Smooth muscle cell (in vitro differentiated cells): Measurements from ENCODE around the gene MAEA. TPM values are rescaled to one million over a fixed set of nuclear protein-coding genes. Genes with fewer than 3 reads are reported as not detected.

Experiments used
- DNase-seq: peaks from one replicate; lab custom pipeline; 2025; ENCODE audit not compliant: unreplicated experiment; lab: John Stamatoyannopoulos, UW
- H2AFZ ChIP-seq: fragments of 200-600 bp; sonication (generic); 2 replicates; pipeline ENCODE4 v1.6.0; 2016; ENCODE audit warnings: antibody characterized with exemption, low read depth, mild to moderate bottlenecking
- H3F3A ChIP-seq: fragments of 200-600 bp; sonication (generic); 2 replicates; pipeline ENCODE4 v1.6.0; 2017; ENCODE audit warnings: antibody characterized with exemption, low read depth
- H3K27ac ChIP-seq: fragments of 200-600 bp; sonication (generic); 2 replicates; pipeline ENCODE4 v1.5.1; 2016; ENCODE audit warnings: low read depth, mild to moderate bottlenecking
- H3K27me3 ChIP-seq: fragments of 200-600 bp; sonication (generic); 2 replicates; pipeline ENCODE4 v1.6.1; 2016; ENCODE audit warnings: low read depth, mild to moderate bottlenecking
- H3K36me3 ChIP-seq: fragments of 200-600 bp; sonication (generic); 2 replicates; pipeline ENCODE4 v1.5.1; 2016; ENCODE audit warnings: low read depth
- H3K4me1 ChIP-seq: fragments of 200-600 bp; sonication (generic); 2 replicates; pipeline ENCODE4 v1.5.1; 2016; ENCODE audit warnings: low read depth
- H3K4me2 ChIP-seq: fragments of 200-600 bp; sonication (generic); 2 replicates; pipeline ENCODE4 v1.6.0; 2016; ENCODE audit warnings: mild to moderate bottlenecking
- H3K4me3 ChIP-seq: fragments of 200-600 bp; sonication (generic); 2 replicates; pipeline ENCODE4 v1.5.1; 2016; ENCODE audit warnings: mild to moderate bottlenecking
- H3K79me2 ChIP-seq: fragments of 200-600 bp; sonication (generic); 2 replicates; pipeline ENCODE4 v1.6.0; 2016; ENCODE audit warnings: low read depth, mild to moderate bottlenecking
- H3K9ac ChIP-seq: fragments of 200-600 bp; sonication (generic); 2 replicates; pipeline ENCODE4 v1.6.0; 2016; ENCODE audit warnings: low read depth
- H3K9me3 ChIP-seq: fragments of 200-600 bp; sonication (generic); replicated peaks from 2 replicates; pipeline ENCODE4 v1.5.1; 2016; ENCODE audit warnings: low read depth
- H4K20me1 ChIP-seq: fragments of 200-600 bp; sonication (generic); 2 replicates; pipeline ENCODE4 v1.6.0; 2016; ENCODE audit warnings: low read depth
- whole genome bisulfite sequencing: methylation state at CpG from one replicate; pipeline ENCODE4 v1.1.7; 2016; ENCODE audit warnings: low lambda C conversion rate; 5-methylcytosine and 5-hydroxymethylcytosine counted together
- polyA plus RNA-seq: library from polyadenylated mRNA; unstranded; fragments of >200 nt; fragmentation: Nextera tagmentation; extraction: Ambion mirVana; gene quantifications from 2 replicates; pipeline ENCODE4 v1.2.1, GENCODE V29; 2016
- total RNA-seq: library from RNA; depleted of rRNA; stranded (reverse); fragments of >200 nt; gene quantifications from 2 replicates; pipeline ENCODE4 v1.2.3, GENCODE V29; 2014
- TF ChIP-seq, protein P1 (sequence below): fragments of 200-600 bp; sonication (generic); IDR thresholded peaks from 2 replicates; pipeline ENCODE4 v1.5.1; 2017; ENCODE audit warnings: borderline replicate concordance, mild to moderate bottlenecking, antibody characterized with exemption; ENCODE audit not compliant: insufficient read depth, poor library complexity, severe bottlenecking

The MAEA gene
- total and polyA plus RNA-seq, 2 experiments from 2014 or later: 48.0 to 48.2 TPM

- 98% methylated on average over 27 of the region's 27 CpGs for WGBS
- no peaks in the 10 kb centered on the region for H3K79me2 ChIP-seq
- no peak overlapping the region for H2AFZ ChIP-seq
- no peaks in the 10 kb centered on the region for H3K27me3 ChIP-seq
- no peaks in the 10 kb centered on the region for H3K36me3 ChIP-seq
- H3K4me2 ChIP-seq: no peak overlapping the region
- no peak overlapping the region for H3K27ac ChIP-seq
- H3K4me3 ChIP-seq: no peak overlapping the region
- no peaks in the 10 kb centered on the region for H3K4me1 ChIP-seq
- TF ChIP-seq, protein P1, sequence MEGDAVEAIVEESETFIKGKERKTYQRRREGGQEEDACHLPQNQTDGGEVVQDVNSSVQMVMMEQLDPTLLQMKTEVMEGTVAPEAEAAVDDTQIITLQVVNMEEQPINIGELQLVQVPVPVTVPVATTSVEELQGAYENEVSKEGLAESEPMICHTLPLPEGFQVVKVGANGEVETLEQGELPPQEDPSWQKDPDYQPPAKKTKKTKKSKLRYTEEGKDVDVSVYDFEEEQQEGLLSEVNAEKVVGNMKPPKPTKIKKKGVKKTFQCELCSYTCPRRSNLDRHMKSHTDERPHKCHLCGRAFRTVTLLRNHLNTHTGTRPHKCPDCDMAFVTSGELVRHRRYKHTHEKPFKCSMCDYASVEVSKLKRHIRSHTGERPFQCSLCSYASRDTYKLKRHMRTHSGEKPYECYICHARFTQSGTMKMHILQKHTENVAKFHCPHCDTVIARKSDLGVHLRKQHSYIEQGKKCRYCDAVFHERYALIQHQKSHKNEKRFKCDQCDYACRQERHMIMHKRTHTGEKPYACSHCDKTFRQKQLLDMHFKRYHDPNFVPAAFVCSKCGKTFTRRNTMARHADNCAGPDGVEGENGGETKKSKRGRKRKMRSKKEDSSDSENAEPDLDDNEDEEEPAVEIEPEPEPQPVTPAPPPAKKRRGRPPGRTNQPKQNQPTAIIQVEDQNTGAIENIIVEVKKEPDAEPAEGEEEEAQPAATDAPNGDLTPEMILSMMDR: no peak
- H4K20me1 ChIP-seq: peaks cover 30% of the 10 kb centered on the region
- no peaks in the 10 kb centered on the region for H3K9me3 ChIP-seq
- no peak for DNase-seq
- no peak overlapping the region for H3K9ac ChIP-seq
- no peaks in the 10 kb centered on the region for H3F3A ChIP-seq
Observed at GRCh38 chr4:1357356-1358248, 67.9 kb downstream of the MAEA start.

- no peak for DNase-seq
- Histone ChIP-seq H3K4me3 (no peak overlapping the region), H3K79me2 (no peaks in the 10 kb centered on the region), H3K27ac (no peak overlapping the region), H3K27me3 (no peaks in the 10 kb centered on the region), H3F3A (no peaks in the 10 kb centered on the region), H2AFZ (no peak overlapping the region), H3K4me1 (no peaks in the 10 kb centered on the region), H3K9ac (no peak overlapping the region), H3K9me3 (no peaks in the 10 kb centered on the region), H3K36me3 (no peaks in the 10 kb centered on the region), H4K20me1 (peaks cover 26% of the 10 kb centered on the region), H3K4me2 (no peak overlapping the region)
- WGBS: 97% methylated on average over 38 of the region's 38 CpGs
- TF ChIP-seq, protein P1: no peak
Observed at GRCh38 chr4:1358421-1359143, 68.9 kb downstream of the MAEA start.

DNA sequence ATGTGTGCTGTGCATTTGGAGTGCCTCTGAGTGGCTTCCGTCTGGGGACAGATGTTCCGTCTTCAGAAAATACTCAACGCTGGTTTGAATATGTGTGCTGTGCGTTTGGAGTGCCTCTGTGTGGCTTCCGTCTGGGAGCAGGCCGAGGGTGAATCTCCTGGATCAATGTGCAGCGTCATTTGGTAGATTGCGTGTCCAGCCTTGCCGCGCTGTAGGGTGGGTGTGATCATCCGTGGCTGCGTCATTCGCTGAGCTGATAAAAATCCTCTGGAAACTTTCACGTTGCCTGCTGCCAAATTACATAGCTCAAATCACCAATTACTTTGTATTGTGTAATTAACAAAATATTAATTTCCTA lies 69.4 kb downstream of the MAEA start:
- Histone ChIP-seq H3K4me3 (no peak overlapping the region), H3K27ac (no peak overlapping the region), H3K9me3 (no peaks in the 10 kb centered on the region), H3K4me1 (no peaks in the 10 kb centered on the region), H3K4me2 (no peak overlapping the region), H3F3A (no peaks in the 10 kb centered on the region), H3K36me3 (no peaks in the 10 kb centered on the region), H3K79me2 (no peaks in the 10 kb centered on the region), H3K9ac (no peak overlapping the region), H3K27me3 (no peaks in the 10 kb centered on the region), H2AFZ (no peak overlapping the region), H4K20me1 (peaks cover 26% of the 10 kb centered on the region)
- TF ChIP-seq, protein P1: no peak
- no peak for DNase-seq
- 92% methylated on average over 14 of the region's 14 CpGs for WGBS
